A549 (cell line): ENCODE data around the gene TYW1.
"Not testable (repeated sequence)": the region's sequence is repeated elsewhere in the genome, so short reads cannot be mapped to it uniquely, and the experiment has no call there.

Experiments used
- BHLHE40 ChIP-seq: IDR thresholded peaks from 2 replicates; pipeline ENCODE4 v1.6.1; 2012; ENCODE audit warnings: low read depth, low read length, inconsistent platforms
- CHD2 ChIP-seq: fragments of 150-350 bp; IDR thresholded peaks from 2 replicates; pipeline ENCODE4 v1.6.1; 2014; ENCODE audit warnings: low read length; ENCODE audit not compliant: partially characterized antibody
- EP300 ChIP-seq, 2 experiments: fragments of >200 bp; sonication (Bioruptor Twin); formaldehyde crosslinking; IDR thresholded peaks; 2 replicates in 1 of 2; 3 replicates in 1 of 2; pipeline ENCODE4 v1.6.1; 2016 to 2017
- JUN ChIP-seq, 2 experiments: fragments of >200 bp; sonication (Bioruptor Twin); formaldehyde crosslinking; IDR thresholded peaks; 2 replicates in 1 of 2; 3 replicates in 1 of 2; pipeline ENCODE4 v1.6.1; 2016 to 2017
- POLR2A ChIP-seq: IDR thresholded peaks from 2 replicates; pipeline ENCODE4 v1.6.1; 2012; ENCODE audit warnings: mild to moderate bottlenecking, low read length
- RFX5 ChIP-seq: fragments of 450-650 bp; IDR thresholded peaks from 2 replicates; pipeline ENCODE4 v1.7.1; 2014; ENCODE audit warnings: antibody characterized with exemption, mild to moderate bottlenecking, moderate library complexity
- SMC3 ChIP-seq: fragments of >200 bp; sonication (Bioruptor Twin); formaldehyde crosslinking; IDR thresholded peaks from 3 replicates; pipeline ENCODE4 v1.6.1; 2018; ENCODE audit warnings: inconsistent platforms
- TF ChIP-seq, protein P1 (sequence below): fragments of >200 bp; sonication (Bioruptor Twin); formaldehyde crosslinking; IDR thresholded peaks from 3 replicates; pipeline ENCODE4 v1.5.1; 2016
- TF ChIP-seq, protein P2 (sequence below): fragments of 450-650 bp; IDR thresholded peaks from 2 replicates; pipeline ENCODE4 v1.6.1; 2014; ENCODE audit warnings: antibody characterized with exemption
- TF ChIP-seq, protein P3 (sequence below): fragments of >200 bp; sonication (Bioruptor Twin); formaldehyde crosslinking; IDR thresholded peaks from 3 replicates; pipeline ENCODE4 v1.6.1; 2016

DNA sequence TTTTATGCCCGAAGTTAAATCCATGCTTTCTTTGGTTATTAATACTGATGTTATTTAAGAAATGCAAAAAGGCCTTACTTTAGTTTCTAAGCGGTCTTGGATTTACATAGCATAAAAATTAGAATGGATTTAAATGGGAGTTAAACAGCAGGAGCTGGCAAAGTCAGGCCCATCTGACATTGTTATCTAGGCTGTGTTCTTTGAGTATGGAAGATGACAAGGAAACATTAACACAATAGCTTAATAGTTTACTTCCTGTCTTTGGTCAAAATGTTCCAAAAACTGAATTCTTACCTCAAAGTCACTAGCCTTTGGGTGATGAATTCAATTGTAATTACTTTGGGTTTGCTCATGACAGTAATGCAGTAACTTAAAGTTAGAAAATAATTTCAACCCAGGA lies 123.9 kb downstream of the TYW1 start:
- TF ChIP-seq BHLHE40; CHD2; EP300 (IDR thresholded peaks at IDR 0.05); JUN (IDR thresholded peaks at IDR 0.05); SMC3; RFX5; POLR2A: not testable (repeated sequence)
- TF ChIP-seq, protein P1, sequence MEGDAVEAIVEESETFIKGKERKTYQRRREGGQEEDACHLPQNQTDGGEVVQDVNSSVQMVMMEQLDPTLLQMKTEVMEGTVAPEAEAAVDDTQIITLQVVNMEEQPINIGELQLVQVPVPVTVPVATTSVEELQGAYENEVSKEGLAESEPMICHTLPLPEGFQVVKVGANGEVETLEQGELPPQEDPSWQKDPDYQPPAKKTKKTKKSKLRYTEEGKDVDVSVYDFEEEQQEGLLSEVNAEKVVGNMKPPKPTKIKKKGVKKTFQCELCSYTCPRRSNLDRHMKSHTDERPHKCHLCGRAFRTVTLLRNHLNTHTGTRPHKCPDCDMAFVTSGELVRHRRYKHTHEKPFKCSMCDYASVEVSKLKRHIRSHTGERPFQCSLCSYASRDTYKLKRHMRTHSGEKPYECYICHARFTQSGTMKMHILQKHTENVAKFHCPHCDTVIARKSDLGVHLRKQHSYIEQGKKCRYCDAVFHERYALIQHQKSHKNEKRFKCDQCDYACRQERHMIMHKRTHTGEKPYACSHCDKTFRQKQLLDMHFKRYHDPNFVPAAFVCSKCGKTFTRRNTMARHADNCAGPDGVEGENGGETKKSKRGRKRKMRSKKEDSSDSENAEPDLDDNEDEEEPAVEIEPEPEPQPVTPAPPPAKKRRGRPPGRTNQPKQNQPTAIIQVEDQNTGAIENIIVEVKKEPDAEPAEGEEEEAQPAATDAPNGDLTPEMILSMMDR = not testable (repeated sequence)
- TF ChIP-seq, protein P2, sequence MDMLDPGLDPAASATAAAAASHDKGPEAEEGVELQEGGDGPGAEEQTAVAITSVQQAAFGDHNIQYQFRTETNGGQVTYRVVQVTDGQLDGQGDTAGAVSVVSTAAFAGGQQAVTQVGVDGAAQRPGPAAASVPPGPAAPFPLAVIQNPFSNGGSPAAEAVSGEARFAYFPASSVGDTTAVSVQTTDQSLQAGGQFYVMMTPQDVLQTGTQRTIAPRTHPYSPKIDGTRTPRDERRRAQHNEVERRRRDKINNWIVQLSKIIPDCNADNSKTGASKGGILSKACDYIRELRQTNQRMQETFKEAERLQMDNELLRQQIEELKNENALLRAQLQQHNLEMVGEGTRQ = not testable (repeated sequence)
- TF ChIP-seq, protein P3, sequence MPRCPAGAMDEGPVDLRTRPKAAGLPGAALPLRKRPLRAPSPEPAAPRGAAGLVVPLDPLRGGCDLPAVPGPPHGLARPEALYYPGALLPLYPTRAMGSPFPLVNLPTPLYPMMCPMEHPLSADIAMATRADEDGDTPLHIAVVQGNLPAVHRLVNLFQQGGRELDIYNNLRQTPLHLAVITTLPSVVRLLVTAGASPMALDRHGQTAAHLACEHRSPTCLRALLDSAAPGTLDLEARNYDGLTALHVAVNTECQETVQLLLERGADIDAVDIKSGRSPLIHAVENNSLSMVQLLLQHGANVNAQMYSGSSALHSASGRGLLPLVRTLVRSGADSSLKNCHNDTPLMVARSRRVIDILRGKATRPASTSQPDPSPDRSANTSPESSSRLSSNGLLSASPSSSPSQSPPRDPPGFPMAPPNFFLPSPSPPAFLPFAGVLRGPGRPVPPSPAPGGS = not testable (repeated sequence)
